ENCODE data around the gene CCDC69. TPM values are rescaled to one million over a fixed set of nuclear protein-coding genes. Genes with fewer than 3 reads are reported as not detected.

The CCDC69 gene
- total RNA-seq, 2 donors from 2014 or later: 7.1 to 29.0 TPM

DNA sequence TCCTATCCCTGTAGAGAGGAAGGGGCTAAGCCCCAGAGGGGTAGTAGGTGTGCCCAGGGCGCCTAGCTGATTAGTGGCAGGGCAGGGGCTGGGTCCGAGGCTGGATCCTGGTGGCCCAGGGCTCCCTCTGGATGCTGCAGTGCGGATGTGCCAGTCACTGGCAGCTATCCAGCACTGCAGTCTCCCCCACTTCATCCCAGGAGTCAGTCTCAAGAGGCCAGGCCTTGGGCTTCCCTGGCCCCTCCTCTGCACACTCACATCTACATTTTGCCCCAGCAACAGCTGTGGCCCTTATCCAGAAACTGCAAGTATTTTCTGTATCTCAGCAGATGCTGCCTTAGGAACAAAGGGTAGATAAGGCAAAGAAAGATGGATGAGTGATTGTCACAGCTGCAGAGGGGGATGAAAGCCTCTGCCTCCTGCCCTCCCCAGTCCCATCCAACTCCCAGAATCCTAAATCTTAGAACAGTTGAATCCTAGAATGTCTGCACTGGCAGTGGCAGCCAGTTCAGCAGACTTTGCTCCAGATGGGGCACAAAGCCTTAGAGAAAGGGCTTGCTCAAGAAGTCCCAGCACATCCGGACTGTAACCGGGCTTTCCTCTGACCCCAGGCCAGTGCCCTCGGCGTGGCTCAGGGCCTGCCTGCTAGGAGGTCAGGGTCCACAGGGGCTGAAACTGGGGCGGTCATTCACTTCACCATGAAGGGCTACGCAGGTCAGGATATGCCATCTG, 68.0 kb downstream of the CCDC69 start:
- peak; percentile 28 to 36 for DNase-seq

DNA sequence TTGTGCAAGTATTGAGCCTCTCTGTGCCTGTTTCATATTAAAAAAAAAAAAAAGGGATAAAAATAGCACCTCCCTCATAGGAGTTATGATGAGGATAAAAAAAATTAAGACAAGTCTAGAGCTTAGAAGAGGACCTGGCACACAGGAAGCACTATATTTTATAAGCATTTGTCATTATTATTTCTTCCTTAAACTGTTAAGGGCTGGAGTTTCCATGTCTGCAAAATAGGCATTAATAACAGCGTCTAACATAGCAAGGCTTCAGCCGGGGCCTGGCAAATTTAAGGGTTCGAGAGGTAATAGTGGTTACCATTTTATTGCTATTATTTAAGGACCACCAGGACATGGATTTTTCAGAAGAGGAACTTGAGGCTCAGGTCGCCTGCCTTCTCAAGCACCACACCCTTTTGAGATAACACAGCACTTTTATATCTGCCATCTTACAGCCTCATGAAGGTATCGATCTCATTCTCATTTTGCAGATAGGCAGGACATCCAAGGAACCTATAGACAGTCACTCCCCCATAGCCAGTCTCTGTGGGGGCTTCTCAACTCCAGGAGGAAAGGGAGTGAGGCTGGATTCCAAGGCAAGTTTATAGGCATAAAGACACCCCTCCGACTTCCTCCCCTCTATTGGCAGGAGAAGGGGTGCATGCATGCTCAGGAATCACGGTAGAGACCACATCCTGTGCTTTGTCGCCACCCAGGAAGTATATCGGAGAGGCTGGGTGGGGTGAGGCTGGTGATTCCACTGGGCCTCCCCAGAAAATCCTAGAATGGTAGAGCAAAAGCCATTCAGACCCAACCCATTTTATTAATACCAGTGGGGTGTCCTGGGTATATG, 68.7 kb downstream of the CCDC69 start:
- intact Hi-C loops (cut with DNase I, micrococcal nuclease): no loop called here
- ATAC-seq (no peak), DNase-seq (peak in 1 of 2 donors; percentile 24)

More for the DNA sequence above, 68.0 kb downstream of the CCDC69 start:
- intact Hi-C loops (cut with DNase I, micrococcal nuclease): no loop called here
- ATAC-seq: no peak

DNA sequence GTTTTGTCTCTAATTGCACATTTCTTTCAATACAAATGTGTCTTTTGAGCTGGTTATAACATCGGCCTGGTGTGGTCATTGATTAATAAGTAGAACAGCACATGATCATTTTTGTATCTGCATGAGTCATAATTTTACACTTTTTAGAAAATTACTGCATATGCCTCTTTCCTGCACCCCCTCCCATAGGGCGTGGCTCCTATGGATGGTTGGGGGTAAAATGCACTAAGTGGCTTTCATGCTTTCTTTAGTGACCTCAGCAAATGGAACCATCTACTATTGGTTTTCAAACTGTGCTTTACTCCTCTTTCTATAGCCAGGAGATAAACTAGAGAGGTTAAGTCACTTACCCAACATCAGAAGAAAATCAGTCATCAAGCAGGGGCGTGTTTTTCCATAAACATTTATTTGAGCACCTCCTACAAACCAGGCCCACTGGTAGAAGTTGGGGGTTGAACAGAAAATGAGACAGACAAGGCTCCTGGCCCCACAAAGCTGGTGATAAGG, 70.1 kb downstream of the CCDC69 start:
- ATAC-seq: no peak
- intact Hi-C loops (cut with DNase I, micrococcal nuclease): no loop called here
- no peak for DNase-seq

DNA sequence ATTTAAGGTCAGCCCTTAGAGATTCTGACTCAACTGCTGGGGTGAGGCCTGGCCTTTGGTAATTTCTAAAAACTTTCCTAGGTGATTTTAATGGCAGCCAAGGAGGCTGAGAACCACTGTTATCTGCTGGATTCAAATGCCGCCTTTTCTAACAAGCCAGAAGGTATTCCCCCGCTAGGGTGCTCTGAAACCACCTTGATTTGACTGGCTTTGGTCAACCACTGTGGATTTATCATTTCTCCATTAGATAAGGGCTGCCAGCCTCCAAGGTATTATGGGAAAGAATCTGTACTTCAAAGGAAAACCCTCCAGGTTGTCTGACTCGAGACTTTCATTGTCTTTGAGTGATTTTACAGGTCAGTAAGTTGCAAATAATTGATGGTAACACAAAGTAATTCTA, 70.6 kb downstream of the CCDC69 start:
- ATAC-seq: no peak

DNA sequence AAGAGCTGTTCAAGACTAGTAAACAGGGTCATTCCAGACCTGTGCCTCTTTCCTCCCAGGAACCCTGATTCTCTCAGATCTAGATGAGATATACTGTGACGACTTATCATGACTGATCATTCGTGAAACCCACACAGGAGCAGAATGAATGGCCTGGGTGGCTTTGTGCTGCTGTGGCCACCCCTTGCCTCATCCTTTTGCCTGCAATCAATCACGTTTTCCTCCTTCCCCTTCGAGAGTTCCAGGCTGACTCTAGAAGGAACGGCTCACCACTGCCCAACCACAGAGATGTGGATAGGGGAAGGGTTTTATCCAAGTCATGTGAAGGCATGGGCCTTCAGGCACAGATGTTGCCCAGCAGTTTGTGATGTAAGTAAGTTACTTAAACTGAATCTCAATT, 72.1 kb downstream of the CCDC69 start:
- DNase-seq (no peak), ATAC-seq (no peak)
- intact Hi-C loops (cut with DNase I, micrococcal nuclease): no loop called here

More for the DNA sequence above, 70.6 kb downstream of the CCDC69 start:
- intact Hi-C loops (cut with DNase I, micrococcal nuclease): no loop called here
- DNase-seq: no peak

DNA sequence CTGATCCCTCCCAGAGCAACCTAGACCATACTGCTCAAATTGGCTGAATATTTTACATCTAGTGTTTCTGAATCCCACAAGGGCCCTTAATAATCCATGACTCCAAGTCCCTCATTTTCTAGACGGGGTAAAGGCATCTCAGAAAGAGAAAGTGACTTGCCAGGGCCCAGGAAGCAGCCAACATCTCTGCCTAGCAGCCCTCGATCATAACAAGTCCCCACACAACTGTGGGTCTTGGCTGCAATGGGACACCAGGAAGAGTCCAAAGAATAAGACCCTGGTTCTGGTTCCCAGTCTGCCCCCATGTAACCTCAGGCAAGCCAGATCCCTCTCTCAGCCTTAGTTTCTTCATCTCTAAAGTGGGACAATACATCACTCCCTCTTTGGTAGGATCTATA, 72.6 kb downstream of the CCDC69 start:
- no peak for DNase-seq
- intact Hi-C loops (cut with DNase I, micrococcal nuclease): no loop called here
- ATAC-seq: no peak

DNA sequence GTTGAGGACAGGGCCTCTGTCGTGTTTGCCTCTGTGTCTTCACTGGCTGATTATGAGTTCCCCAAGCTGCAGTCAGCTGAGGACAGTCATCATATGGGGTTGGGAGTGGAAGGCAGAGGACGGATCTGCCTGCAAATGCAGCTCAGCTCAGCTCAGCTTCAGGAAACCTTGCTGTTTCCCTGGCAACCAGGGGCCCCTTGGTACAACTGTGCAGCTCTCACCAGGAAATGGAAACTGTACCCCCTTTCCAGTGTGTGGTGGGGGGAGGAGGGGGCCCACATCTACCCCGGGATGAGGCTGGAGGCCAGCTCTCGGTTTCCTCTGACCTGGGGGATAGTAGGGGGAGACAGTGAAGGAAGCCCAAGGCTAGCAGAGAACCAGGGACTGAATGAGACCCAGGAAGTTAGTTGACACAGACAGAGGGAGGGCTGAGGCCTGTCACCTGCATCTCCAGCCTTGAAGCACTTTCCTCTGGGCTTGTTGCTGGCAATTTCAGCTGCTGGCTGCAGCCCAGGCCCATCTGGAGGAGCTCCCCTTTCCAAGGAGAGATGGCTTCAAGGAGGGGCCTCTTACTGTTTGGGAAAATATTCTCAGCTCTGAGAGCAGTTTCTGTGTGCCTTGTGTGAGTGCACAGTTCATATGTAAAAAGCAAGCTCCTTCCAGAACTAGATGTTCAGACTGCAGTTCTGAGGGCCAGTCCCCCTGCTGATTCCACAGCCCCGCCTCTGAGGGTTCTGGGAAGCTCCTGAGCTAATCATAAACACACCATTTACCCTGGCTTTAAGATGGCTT, 73.2 kb downstream of the CCDC69 start:
- ATAC-seq: peak; percentile 46
- intact Hi-C loops (cut with DNase I, micrococcal nuclease): no loop called here
- peak; percentile 54 to 58 for DNase-seq

DNA sequence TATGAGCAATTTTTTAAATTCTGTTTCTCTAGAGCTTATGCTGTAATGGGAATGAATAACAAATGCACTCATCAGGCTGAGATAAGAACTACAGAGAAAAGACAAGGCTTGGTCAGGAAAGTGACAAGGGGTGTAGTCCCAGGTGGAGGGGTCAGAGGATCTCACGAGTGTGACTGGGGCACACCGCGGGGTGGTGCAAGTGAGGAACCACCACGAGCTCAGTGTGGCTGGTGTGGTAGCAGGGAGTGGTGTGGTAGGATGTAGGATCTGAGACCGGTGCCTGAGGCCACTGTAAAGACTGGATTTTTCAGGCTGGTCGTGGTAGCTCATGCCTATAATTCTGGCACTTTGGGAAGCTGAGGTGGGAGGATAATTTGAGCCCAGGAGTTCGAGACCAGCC, 75.3 kb downstream of the CCDC69 start:
- no peak for ATAC-seq
- no peak for DNase-seq
- intact Hi-C loops (cut with DNase I, micrococcal nuclease): no loop called here

DNA sequence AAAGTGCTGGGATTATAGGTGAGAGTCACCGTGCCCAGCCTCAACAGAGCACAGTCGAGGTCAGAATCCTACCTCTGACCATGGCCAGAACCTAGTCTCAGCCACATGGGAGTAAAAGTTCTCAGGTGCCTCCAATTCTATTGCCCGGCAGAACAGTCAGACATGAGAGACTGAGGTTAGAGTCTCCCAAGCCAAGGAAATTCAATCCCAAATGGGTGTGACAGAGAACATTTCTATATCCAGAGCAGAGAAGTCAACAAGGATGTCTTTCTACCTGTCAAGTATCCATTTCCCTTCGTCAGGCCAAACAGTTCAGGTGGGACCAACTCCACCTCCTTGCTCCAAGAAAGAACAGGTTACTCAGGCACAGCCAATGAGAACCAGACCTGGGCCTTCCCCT, 76.9 kb downstream of the CCDC69 start:
- ATAC-seq (no peak), DNase-seq (no peak)
- intact Hi-C loops (cut with DNase I, micrococcal nuclease): no loop called here

DNA sequence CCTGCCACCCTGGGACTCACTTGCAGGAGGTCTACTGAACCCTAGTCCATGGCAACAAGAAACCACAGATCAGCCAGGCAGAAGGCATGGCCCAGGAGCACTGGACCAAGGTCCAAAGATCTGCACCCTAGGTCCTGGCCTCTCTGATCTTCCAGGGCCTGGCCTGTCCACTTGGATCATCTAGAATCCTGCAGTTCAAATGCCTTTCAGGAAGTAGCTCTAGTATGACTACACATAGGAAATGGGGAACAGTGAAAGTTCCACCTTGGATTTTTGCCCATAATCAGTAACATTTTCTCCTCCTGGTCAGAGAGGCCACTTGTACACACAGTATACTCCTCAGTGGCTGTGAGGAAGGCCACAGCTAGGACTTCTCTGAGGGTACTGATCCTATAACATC, 77.8 kb downstream of the CCDC69 start:
- intact Hi-C loops (cut with DNase I, micrococcal nuclease): no loop called here
- ATAC-seq (no peak), DNase-seq (no peak)

DNA sequence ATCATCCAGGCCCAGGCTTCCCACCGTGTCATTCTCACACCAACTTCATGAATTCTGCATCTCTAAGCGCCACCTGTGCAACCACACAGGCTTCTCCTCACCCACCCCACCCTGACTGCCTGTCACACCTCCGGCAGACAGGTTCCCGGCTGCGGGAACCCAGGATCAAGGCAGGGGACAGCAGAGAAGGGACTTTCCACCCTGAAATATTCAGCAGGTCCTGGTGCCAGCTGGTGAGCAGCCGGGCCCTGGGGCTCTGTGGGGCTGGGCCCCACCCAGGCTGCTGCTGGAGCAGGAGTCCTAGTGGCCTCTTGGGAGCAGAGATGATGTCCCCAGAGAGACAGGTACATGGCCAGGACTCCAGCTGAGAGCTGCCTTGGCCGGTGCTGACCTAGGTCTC, 79.0 kb downstream of the CCDC69 start:
- ATAC-seq (no peak), DNase-seq (no peak)
- intact Hi-C loops (cut with DNase I, micrococcal nuclease): no loop called here

DNA sequence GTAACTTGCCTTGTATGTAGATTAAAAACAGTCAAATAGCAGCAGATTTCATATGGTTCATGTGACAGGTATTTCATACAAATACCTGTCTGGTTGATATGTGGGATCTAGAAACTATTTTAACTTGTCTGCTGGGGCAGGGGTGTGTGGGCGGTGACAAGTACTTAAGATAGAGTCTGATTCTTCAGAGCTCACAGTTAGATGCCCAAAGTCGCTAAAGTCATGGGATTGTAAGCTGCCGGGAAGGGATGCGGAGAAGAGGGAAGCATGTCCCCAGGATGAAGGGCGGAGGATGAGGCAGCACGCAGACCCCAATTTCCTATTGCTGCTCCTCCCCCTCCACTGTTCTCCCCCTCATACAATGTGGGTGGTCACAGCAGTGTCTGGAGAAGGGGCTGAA, 79.6 kb downstream of the CCDC69 start:
- intact Hi-C loops (cut with DNase I, micrococcal nuclease): no loop called here
- DNase-seq (no peak), ATAC-seq (no peak)

DNA sequence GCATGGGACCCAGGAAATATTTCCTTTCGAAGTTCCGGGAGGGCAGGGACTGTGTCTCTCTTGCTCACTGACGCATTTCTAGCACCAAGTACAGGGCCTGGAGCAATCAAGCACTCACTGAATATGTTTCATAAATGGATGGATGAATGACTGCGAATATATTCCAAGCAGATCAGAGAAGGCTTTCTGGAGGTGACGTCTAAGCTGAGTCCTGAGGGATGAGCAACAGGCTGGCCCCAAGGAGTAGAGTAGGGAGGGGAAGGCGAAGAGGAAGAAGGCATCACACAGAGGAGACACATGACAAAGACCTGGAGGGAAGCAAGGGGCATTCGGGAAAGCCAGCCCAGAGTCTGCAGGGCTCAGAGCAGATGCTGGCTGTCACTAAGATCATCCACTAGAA, 80.2 kb downstream of the CCDC69 start:
- no peak for DNase-seq
- ATAC-seq: no peak
- intact Hi-C loops (cut with DNase I, micrococcal nuclease): no loop called here

DNA sequence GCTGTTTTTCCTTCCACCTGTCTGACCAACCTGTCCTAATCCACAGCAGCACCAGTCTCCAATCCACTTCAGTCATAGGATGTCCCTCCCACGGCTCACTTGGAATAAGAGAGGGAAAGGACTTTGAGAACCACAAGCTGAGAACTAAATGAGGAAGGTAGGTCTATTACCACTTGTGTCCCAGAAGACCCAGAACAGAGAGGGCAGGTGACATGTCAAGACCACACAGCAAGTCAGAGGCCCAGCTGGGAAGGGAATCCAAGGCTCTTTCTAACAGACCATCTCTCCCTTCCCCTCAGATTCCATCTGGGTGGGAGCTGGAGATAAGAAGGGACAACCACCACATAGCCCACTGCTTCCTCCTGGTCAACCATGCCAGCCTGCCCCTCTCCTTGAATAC, 81.0 kb downstream of the CCDC69 start:
- intact Hi-C loops (cut with DNase I, micrococcal nuclease): no loop called here
- no peak for ATAC-seq

DNA sequence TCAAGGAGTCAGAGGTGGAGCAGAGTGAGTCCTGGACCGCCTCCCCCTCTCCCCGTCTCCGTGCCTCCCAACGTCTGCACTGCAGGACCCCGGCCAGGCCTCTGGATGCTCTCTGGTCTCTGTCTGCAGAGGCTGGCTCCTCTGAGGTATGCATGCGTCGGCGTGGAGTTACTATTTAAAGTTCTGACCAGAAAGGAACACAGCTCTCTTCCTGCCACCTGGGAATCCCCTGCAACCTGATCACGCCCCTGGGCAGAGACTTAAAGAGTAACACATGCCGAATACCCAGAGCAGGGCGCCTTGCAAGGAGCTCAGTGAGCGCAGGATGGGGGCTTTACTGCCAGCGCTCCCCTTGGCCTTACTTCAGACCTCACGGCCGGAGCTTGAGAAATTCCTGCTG, 82.4 kb downstream of the CCDC69 start:
- intact Hi-C loops (cut with DNase I, micrococcal nuclease): no loop called here
- DNase-seq (peak; percentile 38 to 59), ATAC-seq (peak; percentile 32)

More for the DNA sequence above, 81.0 kb downstream of the CCDC69 start:
- no peak for DNase-seq

DNA sequence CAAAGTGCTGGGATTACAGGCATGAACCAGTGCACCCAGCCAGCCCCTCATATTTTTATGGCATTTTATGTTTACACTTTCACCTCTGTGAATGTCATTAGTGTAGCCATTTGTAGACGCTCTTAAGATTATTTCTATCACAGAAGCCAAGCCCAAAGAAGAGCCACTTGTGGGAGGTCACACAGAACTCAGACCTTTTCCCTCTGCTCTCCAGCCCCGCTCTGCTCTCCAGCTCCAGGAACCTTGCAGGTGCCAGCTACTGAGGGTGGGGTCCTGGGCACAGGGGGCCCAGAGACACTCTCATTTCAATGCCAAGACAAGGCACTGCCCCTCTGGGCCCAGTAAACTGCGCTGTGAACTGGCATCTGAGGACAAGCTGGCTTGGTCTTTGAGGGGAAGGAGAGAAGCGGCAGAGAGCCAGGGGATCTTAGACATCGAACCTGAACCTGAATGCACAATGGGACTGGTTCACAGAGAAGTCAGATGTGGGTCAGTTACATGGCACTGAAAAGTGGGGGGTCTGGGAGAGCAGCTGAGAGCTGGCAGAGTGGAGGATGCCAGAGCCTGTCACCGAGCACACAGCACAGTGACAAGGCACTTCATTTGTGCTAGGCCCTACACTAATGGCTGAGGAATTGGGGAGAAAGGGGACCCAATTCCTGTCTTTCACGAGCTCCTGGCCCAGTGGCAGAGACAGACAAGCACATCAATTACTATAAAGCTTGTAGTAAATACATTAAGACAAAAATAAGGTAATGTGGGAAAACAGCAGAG, 83.0 kb downstream of the CCDC69 start:
- DNase-seq (no peak), ATAC-seq (no peak)
- intact Hi-C loops (cut with DNase I, micrococcal nuclease): no loop called here

DNA sequence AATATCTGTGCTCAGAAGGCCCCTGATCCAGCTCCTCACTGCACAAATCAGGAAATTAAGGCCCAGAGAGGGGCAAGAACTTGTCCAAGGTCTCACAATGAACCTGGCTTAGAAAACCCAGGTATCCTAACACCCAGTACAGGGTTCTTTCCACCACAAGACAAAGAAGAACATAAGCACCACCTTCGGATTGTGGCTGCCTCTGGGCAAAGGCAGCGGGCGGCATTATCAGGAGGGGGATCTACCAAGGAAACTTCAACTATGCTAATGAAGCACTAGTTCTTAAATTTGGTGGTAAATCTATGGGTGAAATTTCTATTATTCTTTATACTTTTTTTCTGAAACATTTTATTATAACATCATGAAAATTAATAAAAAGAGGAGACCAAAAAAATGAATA, 84.2 kb downstream of the CCDC69 start:
- intact Hi-C loops (cut with DNase I, micrococcal nuclease): no loop called here
- ATAC-seq: no peak
- DNase-seq: no peak

DNA sequence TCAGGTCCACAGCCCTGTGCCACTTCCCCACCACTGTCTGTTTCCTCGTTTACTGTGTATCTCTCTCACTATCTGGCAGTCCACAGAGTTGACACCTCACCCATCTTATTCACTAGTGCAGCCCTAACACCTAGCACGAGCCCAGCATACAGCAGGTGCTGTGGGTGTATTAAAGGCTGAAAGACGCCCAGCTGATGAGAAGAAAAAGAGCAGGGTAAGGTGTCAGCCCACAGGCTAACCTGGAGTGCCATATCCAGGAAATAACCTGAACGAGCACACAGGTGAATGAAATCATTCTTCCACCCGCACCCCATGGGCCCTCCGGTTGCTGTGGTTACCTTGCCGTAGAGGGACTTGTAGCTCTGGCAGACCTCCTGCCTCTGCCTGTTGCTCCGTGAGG, 84.9 kb downstream of the CCDC69 start:
- intact Hi-C loops (cut with DNase I, micrococcal nuclease): no loop called here
- peak; percentile 49 for ATAC-seq
- no peak for DNase-seq

DNA sequence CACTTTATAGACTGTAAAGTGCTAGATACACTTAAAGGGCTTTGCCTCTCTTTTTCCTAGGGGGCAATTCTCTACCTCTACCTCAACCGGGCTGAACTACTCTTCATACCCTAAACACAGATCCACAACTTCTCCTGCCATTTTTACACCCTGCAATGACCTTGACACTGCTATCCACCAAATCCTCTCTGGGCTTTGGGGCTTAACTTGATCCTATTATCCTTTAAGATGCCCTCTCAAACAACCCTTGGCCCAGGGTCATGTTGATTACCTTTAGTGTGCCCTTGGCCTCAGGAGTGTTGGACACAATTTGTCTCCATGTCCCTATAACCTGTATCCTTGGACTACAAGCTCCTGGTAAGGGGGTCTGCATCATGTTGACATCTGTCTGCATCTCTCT, 85.8 kb downstream of the CCDC69 start:
- no peak for ATAC-seq
- intact Hi-C loops (cut with DNase I, micrococcal nuclease): no loop called here
- DNase-seq: no peak
